Gastroesophageal sphincter (tissue), 3 donors: Measurements from ENCODE around the gene TUBGCP6.

ENCODE experiments used
- EP300 ChIP-seq: sonication (generic); formaldehyde crosslinking; IDR thresholded peaks from one replicate; pipeline ENCODE4 v1.6.1; 2017; ENCODE audit warnings: antibody characterized with exemption, mild to moderate bottlenecking
- POLR2A ChIP-seq, 2 donors: fragments of 450-650 bp; IDR thresholded peaks; one replicate each; pipeline ENCODE4 v1.6.1; 2017; ENCODE audit warnings: antibody characterized with exemption in 2 of 2, mild to moderate bottlenecking in 2 of 2, moderate library complexity in 1 of 2
- POLR2AphosphoS5 ChIP-seq: sonication (generic); formaldehyde crosslinking; IDR thresholded peaks from one replicate; pipeline ENCODE4 v1.6.1; 2017; ENCODE audit warnings: antibody characterized with exemption
- TF ChIP-seq, protein P1 (sequence below), 4 experiments: fragments of 200-600 bp in 2 of 4; fragments of 450-650 bp in 2 of 4; sonication (generic) in 1 of 4; IDR thresholded peaks; one replicate each; pipeline ENCODE4 v1.5.1; 2017 to 2019; ENCODE audit warnings: antibody characterized with exemption in 4 of 4, mild to moderate bottlenecking in 2 of 4, moderate library complexity in 2 of 4

DNA sequence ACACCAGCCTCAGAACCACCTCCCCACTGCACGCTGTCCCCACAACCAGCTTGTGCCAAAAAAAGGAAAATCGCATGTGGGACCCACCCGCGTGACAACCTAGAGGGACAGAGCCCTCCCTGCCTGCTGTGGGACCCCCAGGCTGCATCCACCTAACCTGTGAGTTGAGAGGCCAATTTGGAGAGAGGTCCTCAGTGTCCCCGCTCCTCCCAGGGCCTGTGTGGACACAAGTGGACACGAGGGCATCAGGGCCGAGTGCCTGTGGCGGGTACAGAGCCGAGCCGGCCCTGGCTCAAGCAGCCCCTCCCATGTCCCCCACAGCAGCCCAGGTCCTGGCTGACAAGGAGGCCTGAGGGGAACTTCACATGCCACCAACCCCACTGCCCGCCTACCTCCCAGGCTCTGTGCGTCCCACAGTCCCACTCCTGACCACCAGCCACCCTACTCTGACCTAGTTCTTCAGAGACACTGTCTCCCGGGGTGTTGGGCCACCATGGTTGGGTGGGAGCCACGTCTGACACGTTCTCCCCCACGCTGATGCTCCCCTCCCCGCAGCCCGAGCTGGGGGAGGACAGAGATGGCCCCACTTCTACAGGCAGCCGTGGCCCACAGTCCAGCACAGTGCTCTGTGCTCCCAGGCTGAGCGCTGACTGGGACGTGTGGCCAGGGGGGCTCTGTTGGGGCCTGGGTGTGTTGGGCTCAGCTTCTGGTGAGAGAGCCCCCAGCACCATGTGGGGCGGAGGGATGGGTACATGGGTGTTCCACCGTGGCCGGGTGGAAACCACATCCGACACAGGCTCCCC, 24.8 kb downstream of the TUBGCP6 start:
- TF ChIP-seq, protein P1, sequence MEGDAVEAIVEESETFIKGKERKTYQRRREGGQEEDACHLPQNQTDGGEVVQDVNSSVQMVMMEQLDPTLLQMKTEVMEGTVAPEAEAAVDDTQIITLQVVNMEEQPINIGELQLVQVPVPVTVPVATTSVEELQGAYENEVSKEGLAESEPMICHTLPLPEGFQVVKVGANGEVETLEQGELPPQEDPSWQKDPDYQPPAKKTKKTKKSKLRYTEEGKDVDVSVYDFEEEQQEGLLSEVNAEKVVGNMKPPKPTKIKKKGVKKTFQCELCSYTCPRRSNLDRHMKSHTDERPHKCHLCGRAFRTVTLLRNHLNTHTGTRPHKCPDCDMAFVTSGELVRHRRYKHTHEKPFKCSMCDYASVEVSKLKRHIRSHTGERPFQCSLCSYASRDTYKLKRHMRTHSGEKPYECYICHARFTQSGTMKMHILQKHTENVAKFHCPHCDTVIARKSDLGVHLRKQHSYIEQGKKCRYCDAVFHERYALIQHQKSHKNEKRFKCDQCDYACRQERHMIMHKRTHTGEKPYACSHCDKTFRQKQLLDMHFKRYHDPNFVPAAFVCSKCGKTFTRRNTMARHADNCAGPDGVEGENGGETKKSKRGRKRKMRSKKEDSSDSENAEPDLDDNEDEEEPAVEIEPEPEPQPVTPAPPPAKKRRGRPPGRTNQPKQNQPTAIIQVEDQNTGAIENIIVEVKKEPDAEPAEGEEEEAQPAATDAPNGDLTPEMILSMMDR (IDR thresholded peaks at IDR 0.05), result no peak
- TF ChIP-seq POLR2A (IDR thresholded peaks at IDR 0.05) (no peak), EP300 (no peak), POLR2AphosphoS5 (no peak)
